Measurements from ENCODE around the gene LHX4. TPM values are rescaled to one million over a fixed set of nuclear protein-coding genes. Genes with fewer than 3 reads are reported as not detected.

Gene LHX4
- total and polyA plus RNA-seq, 7 donors: 0.01 to 0.04 TPM; not detected in 5

DNA sequence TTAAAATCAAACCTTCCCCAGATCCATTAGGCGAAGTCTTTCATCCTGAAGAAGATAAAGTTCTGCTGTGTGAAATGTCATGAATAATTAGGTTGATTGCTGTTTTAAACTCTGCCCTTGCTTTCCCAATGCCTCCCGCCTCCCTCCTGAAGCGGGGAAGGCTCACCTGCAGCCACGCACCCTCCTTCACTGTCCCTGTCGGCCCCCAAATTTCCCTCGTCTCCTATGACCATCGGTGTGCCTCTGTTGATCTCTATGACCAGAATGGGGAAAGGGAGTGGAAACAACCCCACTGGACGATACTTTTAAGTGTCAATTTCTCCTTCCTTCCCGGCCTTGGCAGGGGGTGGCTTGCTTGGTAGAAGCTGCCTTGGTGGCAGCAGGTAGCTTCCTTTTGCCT, 35.1 kb downstream of the LHX4 start:
- Histone ChIP-seq H3K9me3 (no peaks in the 10 kb centered on the region), H3K4me3 (no peak overlapping the region), H3K36me3 (ENCODE audit: insufficient read depth in 1 of 2, low read depth in 1 of 2) (no peaks in the 10 kb centered on the region), H3K27me3 (ENCODE audit: insufficient read depth in 3 of 3, low read length in 2 of 3) (peaks cover 0 to 5% (median 1%) of the 10 kb centered on the region in 3 donors), H3K4me1 (no peaks in the 10 kb centered on the region), H3K27ac (no peak overlapping the region)
- DNase-seq (no peak), ATAC-seq (no peak)
- 65 to 74% (median 72%) methylated on average over 9 of the region's 9 CpGs for WGBS, 3 donors
- intact Hi-C loops (cut with DNase I): no loop called here
- TF ChIP-seq, protein P1, sequence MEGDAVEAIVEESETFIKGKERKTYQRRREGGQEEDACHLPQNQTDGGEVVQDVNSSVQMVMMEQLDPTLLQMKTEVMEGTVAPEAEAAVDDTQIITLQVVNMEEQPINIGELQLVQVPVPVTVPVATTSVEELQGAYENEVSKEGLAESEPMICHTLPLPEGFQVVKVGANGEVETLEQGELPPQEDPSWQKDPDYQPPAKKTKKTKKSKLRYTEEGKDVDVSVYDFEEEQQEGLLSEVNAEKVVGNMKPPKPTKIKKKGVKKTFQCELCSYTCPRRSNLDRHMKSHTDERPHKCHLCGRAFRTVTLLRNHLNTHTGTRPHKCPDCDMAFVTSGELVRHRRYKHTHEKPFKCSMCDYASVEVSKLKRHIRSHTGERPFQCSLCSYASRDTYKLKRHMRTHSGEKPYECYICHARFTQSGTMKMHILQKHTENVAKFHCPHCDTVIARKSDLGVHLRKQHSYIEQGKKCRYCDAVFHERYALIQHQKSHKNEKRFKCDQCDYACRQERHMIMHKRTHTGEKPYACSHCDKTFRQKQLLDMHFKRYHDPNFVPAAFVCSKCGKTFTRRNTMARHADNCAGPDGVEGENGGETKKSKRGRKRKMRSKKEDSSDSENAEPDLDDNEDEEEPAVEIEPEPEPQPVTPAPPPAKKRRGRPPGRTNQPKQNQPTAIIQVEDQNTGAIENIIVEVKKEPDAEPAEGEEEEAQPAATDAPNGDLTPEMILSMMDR (IDR thresholded peaks at IDR 0.05): no peak

DNA sequence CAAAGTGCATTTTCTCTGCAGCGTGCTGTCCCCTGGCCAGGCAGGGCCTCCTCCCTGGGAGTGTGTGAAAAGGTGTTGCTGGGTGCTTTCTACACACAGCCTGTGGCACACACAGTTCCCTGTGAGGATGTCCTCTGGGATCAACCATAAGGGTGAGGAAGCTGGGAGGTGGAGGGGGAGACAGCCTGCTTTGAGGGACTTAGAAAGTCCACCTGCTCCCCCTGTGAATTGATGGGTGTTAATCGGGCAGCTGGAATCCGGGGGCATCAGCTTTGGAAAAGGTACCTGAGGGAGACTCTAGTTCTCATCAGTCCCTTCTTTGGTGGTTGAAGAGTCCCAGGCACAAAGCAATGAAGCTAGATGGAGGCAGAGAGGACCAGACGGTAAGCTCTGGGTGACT, 35.8 kb downstream of the LHX4 start:
- WGBS, 3 donors: 52 to 64% (median 64%) methylated on average over 4 of the region's 4 CpGs
- ATAC-seq: no peak
- Histone ChIP-seq H3K27ac (no peak overlapping the region), H3K9me3 (no peaks in the 10 kb centered on the region), H3K4me1 (no peaks in the 10 kb centered on the region), H3K36me3 (ENCODE audit: insufficient read depth in 1 of 2, low read depth in 1 of 2) (no peaks in the 10 kb centered on the region), H3K27me3 (ENCODE audit: insufficient read depth in 3 of 3, low read length in 2 of 3) (peaks cover 0 to 5% (median 0%) of the 10 kb centered on the region in 3 donors), H3K4me3 (no peak overlapping the region)
- intact Hi-C loops (cut with DNase I): no loop called here
- TF ChIP-seq, protein P1 (IDR thresholded peaks at IDR 0.05): no peak
- DNase-seq: no peak

DNA sequence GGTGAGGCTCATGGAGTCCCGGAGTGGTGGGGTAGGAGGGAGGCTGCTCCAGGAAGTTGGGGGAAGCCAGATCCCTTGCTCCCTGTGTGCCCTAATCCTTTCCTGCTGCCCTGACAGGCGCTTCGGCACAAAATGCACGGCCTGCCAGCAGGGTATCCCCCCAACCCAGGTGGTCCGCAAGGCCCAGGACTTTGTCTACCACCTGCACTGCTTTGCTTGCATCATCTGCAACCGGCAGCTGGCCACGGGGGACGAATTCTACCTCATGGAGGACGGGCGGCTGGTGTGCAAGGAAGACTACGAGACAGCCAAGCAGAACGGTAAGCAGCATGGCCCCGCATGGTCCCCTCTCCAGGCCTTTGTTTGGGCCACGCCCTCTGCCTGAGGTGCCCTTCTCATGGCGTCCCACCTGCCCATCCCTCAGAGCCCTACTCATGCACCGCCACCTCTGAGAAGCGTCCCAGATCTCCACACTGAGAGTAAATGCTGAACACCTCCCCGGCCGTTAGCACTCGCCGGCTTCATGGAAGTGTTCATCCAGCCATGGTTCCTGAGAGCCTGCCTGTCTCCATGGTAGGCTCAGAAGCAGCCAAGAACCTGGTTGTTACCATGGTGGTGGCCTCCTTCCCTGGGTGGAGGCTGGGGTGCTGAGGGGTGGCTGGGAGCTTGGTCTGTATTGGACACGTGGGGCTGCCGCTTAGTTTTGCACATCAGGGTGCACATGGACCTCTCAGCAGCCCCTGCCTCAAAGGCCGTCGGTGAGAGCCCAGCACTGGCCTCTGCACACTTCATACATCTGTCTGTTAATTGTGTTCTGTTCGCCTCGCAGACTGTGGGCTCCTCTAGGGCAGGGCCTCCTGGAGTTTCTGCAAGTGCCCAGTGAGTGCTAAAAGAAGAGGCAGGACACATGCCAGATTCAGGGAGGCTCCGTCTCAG, 36.5 kb downstream of the LHX4 start:
- H3K4me1 ChIP-seq: no peaks in the 10 kb centered on the region
- no peaks in the 10 kb centered on the region for H3K36me3 ChIP-seq (ENCODE audit: insufficient read depth in 1 of 2, low read depth in 1 of 2)
- DNase-seq (no peak), ATAC-seq (no peak)
- no peak overlapping the region for H3K27ac ChIP-seq
- intact Hi-C loops (cut with DNase I): no loop called here
- WGBS, 3 donors: 80 to 82% (median 81%) methylated on average over 28 of the region's 28 CpGs
- no peaks in the 10 kb centered on the region for H3K9me3 ChIP-seq
- TF ChIP-seq, protein P1 (IDR thresholded peaks at IDR 0.05): no peak
- H3K4me3 ChIP-seq: no peak overlapping the region
- H3K27me3 ChIP-seq (ENCODE audit: insufficient read depth in 3 of 3, low read length in 2 of 3): peaks cover 0 to 5% (median 0%) of the 10 kb centered on the region in 3 donors

DNA sequence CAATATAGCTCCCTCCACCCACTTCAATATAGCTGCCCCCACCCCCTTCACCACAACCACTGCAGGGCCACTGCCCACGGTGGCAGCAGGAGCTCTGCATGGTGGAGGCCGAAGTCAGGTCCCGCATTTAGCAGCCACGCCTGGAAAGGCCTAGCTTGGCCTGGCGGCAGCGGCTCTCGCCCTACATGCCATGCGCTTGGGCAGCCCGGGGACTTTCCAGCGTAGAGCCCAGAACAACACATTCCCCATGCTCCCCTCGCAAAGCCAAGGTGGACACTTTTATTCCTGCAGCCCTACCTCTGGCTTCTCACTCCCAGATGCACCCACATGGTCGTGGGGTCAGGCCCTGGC, 37.1 kb downstream of the LHX4 start:
- no peaks in the 10 kb centered on the region for H3K9me3 ChIP-seq
- ATAC-seq: no peak
- no peak overlapping the region for H3K27ac ChIP-seq
- DNase-seq: no peak
- H3K4me3 ChIP-seq: no peak overlapping the region
- WGBS, 3 donors: 90 to 92% (median 91%) methylated on average over 12 of the region's 12 CpGs
- H3K27me3 ChIP-seq (ENCODE audit: insufficient read depth in 3 of 3, low read length in 2 of 3): peaks cover 0 to 5% (median 0%) of the 10 kb centered on the region in 3 donors
- intact Hi-C loops (cut with DNase I): no loop called here
- TF ChIP-seq, protein P1 (IDR thresholded peaks at IDR 0.05): no peak
- H3K4me1 ChIP-seq: no peaks in the 10 kb centered on the region
- H3K36me3 ChIP-seq (ENCODE audit: insufficient read depth in 1 of 2, low read depth in 1 of 2): no peaks in the 10 kb centered on the region

All from psoas muscle (tissue), 8 donors.